ENCODE data around the gene ALDH3A2. TPM values are rescaled to one million over a fixed set of nuclear protein-coding genes. Genes with fewer than 3 reads are reported as not detected.

The ALDH3A2 gene
- total RNA-seq, 1 experiment from 2014 or later, result 44.4 TPM

- TF ChIP-seq SIN3A (IDR thresholded peaks at IDR 0.05; ENCODE audit: borderline replicate concordance, insufficient read depth, low read depth, low read length) (no peak), REST (IDR thresholded peaks at IDR 0.05; ENCODE audit: insufficient read depth in 1 of 2, low read depth in 2 of 2, low read length in 1 of 2) (no peak), CTCF (IDR thresholded peaks at IDR 0.05) (no peak), TCF7L2 (IDR thresholded peaks at IDR 0.05; ENCODE audit: low read depth, low read length) (no peak), POLR2AphosphoS5 (IDR thresholded peaks at IDR 0.05; ENCODE audit: low read depth, low read length) (no peak)
- no peak overlapping the region for H3K4me3 ChIP-seq (ENCODE audit: low read depth in 2 of 2, low read length in 2 of 2)
- DNase-seq (ENCODE audit: low read depth, low spot score) (no peak), ATAC-seq (no peak)
- H3K27me3 ChIP-seq (ENCODE audit: control insufficient read depth, insufficient read depth, low read length), result no peaks in the 10 kb centered on the region
- H3K9me3 ChIP-seq (ENCODE audit: control insufficient read depth, insufficient read depth, low read depth, low read length), result no peaks in the 10 kb centered on the region
- no peak overlapping the region for H3K27ac ChIP-seq (ENCODE audit: low read length)
- ChIA-PET POLR2A (no interaction called here), CTCF (no interaction called here)
- H3K4me1 ChIP-seq (ENCODE audit: control insufficient read depth, insufficient read depth, low read length), result no peaks in the 10 kb centered on the region
- in situ Hi-C loops (cut with HindIII; ENCODE audit: low pct_unique_long_range_greater_than_20kb, low sequenced_read_pairs), result no loop called here
- H3K36me3 ChIP-seq (ENCODE audit: control insufficient read depth, insufficient read depth, low read length), result no peaks in the 10 kb centered on the region
- intact Hi-C loops (cut with micrococcal nuclease; ENCODE audit: unreplicated experiment), result no loop called here
- BruUV-seq (replicated peaks), result no TSS peak
These were observed 38.0 kb downstream of the ALDH3A2 start for GRCh38 chr17:19686400-19687090.

- in situ Hi-C loops (cut with HindIII; ENCODE audit: low pct_unique_long_range_greater_than_20kb, low sequenced_read_pairs), result no loop called here
- Histone ChIP-seq H3K4me3 (ENCODE audit: low read depth in 2 of 2, low read length in 2 of 2) (no peak overlapping the region), H3K9me3 (ENCODE audit: control insufficient read depth, insufficient read depth, low read depth, low read length) (no peaks in the 10 kb centered on the region), H3K36me3 (ENCODE audit: control insufficient read depth, insufficient read depth, low read length) (no peaks in the 10 kb centered on the region), H3K27ac (ENCODE audit: low read length) (no peak overlapping the region), H3K27me3 (ENCODE audit: control insufficient read depth, insufficient read depth, low read length) (no peaks in the 10 kb centered on the region), H3K4me1 (ENCODE audit: control insufficient read depth, insufficient read depth, low read length) (no peaks in the 10 kb centered on the region)
- TF ChIP-seq SIN3A (IDR thresholded peaks at IDR 0.05; ENCODE audit: borderline replicate concordance, insufficient read depth, low read depth, low read length) (no peak), CTCF (IDR thresholded peaks at IDR 0.05) (no peak), TCF7L2 (IDR thresholded peaks at IDR 0.05; ENCODE audit: low read depth, low read length) (no peak), POLR2AphosphoS5 (IDR thresholded peaks at IDR 0.05; ENCODE audit: low read depth, low read length) (no peak), REST (IDR thresholded peaks at IDR 0.05; ENCODE audit: insufficient read depth in 1 of 2, low read depth in 2 of 2, low read length in 1 of 2) (no peak)
- DNase-seq (ENCODE audit: low read depth, low spot score) (no peak), ATAC-seq (no peak)
- BruUV-seq (replicated peaks), result no TSS peak
- ChIA-PET POLR2A (no interaction called here), CTCF (interaction anchor here (0.5 kb wide), 1 partner anchor 127 kb away, joined by 3 read pairs; no protein-coding TSS in a partner anchor)
- intact Hi-C loops (cut with micrococcal nuclease; ENCODE audit: unreplicated experiment), result no loop called here
These were observed 53.7 kb downstream of the ALDH3A2 start for GRCh38 chr17:19702217-19702641.
